ENCODE measurements around the gene CRTC3. TPM values are rescaled to one million over a fixed set of nuclear protein-coding genes. Genes with fewer than 3 reads are reported as not detected.

CRTC3 gene
- total and polyA plus RNA-seq, 4 donors: 5.1 to 16.8 (median 7.6) TPM

DNA sequence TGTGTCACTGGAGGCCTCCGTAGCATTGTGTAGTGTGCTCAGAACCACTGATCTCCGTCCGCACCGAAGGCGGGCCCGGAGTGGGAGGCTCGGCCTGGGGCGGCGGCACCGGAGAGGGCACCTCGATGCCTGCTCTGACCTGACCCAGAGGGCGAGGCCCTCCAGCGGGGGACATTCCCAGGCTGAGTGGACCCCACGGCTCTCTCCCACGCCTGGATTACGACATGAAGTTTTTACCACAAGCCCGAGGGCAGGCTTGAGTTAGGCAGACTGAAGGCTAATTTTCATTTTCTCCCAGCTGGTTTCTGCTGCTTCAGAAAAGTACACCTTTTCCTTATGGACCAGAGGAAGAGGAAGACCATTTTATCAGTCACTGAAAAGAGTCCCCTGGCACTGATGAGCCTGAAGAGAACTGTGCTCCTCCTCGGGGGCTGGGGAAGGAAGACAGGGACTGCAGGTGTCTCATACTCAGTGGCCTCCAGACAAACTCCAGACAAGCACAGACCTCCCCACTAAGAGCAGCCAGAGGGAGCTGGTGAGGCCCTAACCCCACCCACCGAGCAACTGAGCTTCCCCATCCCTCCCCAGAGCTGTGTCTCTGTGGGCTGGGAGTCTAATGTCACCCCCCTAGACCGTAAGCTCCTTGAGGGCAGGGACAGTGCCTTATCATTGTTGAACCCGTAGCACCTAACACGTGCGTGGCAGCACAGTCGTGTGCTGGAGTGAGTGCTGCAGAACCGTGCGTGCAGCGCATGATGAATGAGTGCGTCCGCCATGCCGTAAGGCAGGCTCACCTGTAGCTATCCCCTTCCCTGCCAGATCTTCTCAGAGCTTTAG, 113.0 kb downstream of the CRTC3 start:
- Histone ChIP-seq H3K27ac (ENCODE audit: low read depth in 1 of 2, low read length in 2 of 2) (no peak overlapping the region), H3K4me1 (ENCODE audit: control insufficient read depth in 4 of 4, insufficient read depth in 4 of 4, low read length in 3 of 4) (no peaks in the 10 kb centered on the region), H3K4me3 (ENCODE audit: low read depth in 1 of 3, low read length in 3 of 3) (no peak overlapping the region), H3K9ac (ENCODE audit: low read depth in 1 of 2, low read length in 2 of 2) (no peak overlapping the region), H3K36me3 (ENCODE audit: control insufficient read depth in 4 of 4, insufficient read depth in 3 of 4, low read depth in 1 of 4, low read length in 3 of 4) (peaks cover 12 to 41% (median 14%) of the 10 kb centered on the region in 4 donors), H3K9me3 (ENCODE audit: control insufficient read depth in 4 of 4, low read length in 3 of 4) (no peaks in the 10 kb centered on the region), H3K27me3 (ENCODE audit: control insufficient read depth in 4 of 4, insufficient read depth in 4 of 4, low read length in 3 of 4) (no peaks in the 10 kb centered on the region)
- DNase-seq (ENCODE audit: low spot score): no peak
- TF ChIP-seq, protein P1, sequence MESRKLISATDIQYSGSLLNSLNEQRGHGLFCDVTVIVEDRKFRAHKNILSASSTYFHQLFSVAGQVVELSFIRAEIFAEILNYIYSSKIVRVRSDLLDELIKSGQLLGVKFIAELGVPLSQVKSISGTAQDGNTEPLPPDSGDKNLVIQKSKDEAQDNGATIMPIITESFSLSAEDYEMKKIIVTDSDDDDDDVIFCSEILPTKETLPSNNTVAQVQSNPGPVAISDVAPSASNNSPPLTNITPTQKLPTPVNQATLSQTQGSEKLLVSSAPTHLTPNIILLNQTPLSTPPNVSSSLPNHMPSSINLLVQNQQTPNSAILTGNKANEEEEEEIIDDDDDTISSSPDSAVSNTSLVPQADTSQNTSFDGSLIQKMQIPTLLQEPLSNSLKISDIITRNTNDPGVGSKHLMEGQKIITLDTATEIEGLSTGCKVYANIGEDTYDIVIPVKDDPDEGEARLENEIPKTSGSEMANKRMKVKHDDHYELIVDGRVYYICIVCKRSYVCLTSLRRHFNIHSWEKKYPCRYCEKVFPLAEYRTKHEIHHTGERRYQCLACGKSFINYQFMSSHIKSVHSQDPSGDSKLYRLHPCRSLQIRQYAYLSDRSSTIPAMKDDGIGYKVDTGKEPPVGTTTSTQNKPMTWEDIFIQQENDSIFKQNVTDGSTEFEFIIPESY (IDR thresholded peaks at IDR 0.05): no peak
- TF ChIP-seq RXRA (IDR thresholded peaks at IDR 0.05) (no peak), YY1 (IDR thresholded peaks at IDR 0.05) (no peak), HNF4A (conservative IDR thresholded peaks at IDR 0.05) (no peak), EGR1 (IDR thresholded peaks at IDR 0.05; ENCODE audit: low read depth in 2 of 2) (no peak)
- TF ChIP-seq, protein P2, sequence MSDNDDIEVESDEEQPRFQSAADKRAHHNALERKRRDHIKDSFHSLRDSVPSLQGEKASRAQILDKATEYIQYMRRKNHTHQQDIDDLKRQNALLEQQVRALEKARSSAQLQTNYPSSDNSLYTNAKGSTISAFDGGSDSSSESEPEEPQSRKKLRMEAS (IDR thresholded peaks at IDR 0.05): no peak
- WGBS: 96% methylated on average over 30 of the region's 30 CpGs

DNA sequence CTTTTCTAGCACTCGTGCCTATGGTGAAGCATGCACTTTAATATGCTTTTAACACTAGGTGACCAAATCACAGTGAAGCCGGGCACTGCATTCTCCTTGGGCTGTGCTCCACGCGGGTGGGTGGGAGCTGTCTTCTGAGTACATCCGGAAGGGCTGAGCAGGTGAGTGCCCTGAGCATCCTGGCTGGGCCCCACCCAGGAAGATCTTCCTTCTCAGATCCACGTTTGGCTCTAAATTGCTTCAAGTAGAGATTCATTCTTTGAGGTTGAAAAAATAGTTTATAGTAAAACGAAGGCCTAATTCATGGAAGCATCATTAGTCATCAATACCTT, 113.5 kb downstream of the CRTC3 start:
- no peak overlapping the region for H3K4me3 ChIP-seq (ENCODE audit: low read depth in 1 of 3, low read length in 3 of 3)
- TF ChIP-seq RAD21 (IDR thresholded peaks at IDR 0.05) (no peak), NR2F2 (IDR thresholded peaks at IDR 0.05) (no peak), EGR1 (IDR thresholded peaks at IDR 0.05; ENCODE audit: low read depth in 2 of 2) (no peak), JUND (IDR thresholded peaks at IDR 0.05) (no peak), FOXA1 (IDR thresholded peaks at IDR 0.05) (no peak), HNF4G (IDR thresholded peaks at IDR 0.05) (no peak), TAF1 (conservative IDR thresholded peaks at IDR 0.05) (no peak), RXRA (IDR thresholded peaks at IDR 0.05) (no peak), YY1 (IDR thresholded peaks at IDR 0.05) (no peak)
- TF ChIP-seq, protein P1 (IDR thresholded peaks at IDR 0.05): no peak
- peaks cover 12 to 39% (median 14%) of the 10 kb centered on the region in 4 donors for H3K36me3 ChIP-seq (ENCODE audit: control insufficient read depth in 4 of 4, insufficient read depth in 3 of 4, low read depth in 1 of 4, low read length in 3 of 4)
- no peaks in the 10 kb centered on the region for H3K27me3 ChIP-seq (ENCODE audit: control insufficient read depth in 4 of 4, insufficient read depth in 4 of 4, low read length in 3 of 4)
- no peak for DNase-seq (ENCODE audit: low spot score)
- H3K27ac ChIP-seq (ENCODE audit: low read depth in 1 of 2, low read length in 2 of 2): no peak overlapping the region
- peaks cover 0 to 3% (median 1%) of the 10 kb centered on the region in 4 donors for H3K4me1 ChIP-seq (ENCODE audit: control insufficient read depth in 4 of 4, insufficient read depth in 4 of 4, low read length in 3 of 4)
- H3K9ac ChIP-seq (ENCODE audit: low read depth in 1 of 2, low read length in 2 of 2): no peak overlapping the region
- H3K9me3 ChIP-seq (ENCODE audit: control insufficient read depth in 4 of 4, low read length in 3 of 4): no peaks in the 10 kb centered on the region
- WGBS: 96% methylated on average over 7 of the region's 7 CpGs

DNA sequence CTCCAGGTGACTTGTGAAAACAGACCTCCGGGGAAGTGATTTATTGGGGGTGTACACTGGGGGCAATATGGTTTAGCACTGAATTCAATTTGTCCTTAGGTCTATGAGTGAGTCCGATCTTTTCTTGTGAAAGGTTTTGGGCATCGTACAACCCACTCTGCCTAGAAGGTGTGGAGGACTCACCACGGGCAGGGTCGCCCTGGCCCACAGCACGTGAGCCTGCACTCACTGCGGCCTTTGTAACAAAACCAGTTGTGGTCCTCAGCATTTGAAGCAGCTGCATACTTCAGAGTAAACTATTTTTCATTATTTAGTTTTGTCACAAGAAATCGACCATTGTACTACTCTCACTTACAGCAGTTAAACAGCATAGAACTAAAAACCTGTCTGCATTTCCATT, 114.8 kb downstream of the CRTC3 start:
- H3K9ac ChIP-seq (ENCODE audit: low read depth in 1 of 2, low read length in 2 of 2): no peak overlapping the region
- TF ChIP-seq TAF1 (conservative IDR thresholded peaks at IDR 0.05): no peak
- no peak overlapping the region for H3K4me3 ChIP-seq (ENCODE audit: low read depth in 1 of 3, low read length in 3 of 3)
- H3K27ac ChIP-seq (ENCODE audit: low read depth in 1 of 2, low read length in 2 of 2): no peak overlapping the region
- WGBS: 94% methylated on average over 8 of the region's 8 CpGs
- H3K36me3 ChIP-seq (ENCODE audit: control insufficient read depth in 4 of 4, insufficient read depth in 3 of 4, low read depth in 1 of 4, low read length in 3 of 4): peaks cover 11 to 32% (median 13%) of the 10 kb centered on the region in 4 donors
- DNase-seq (ENCODE audit: low spot score): no peak
- H3K9me3 ChIP-seq (ENCODE audit: control insufficient read depth in 4 of 4, low read length in 3 of 4): no peaks in the 10 kb centered on the region
- H3K4me1 ChIP-seq (ENCODE audit: control insufficient read depth in 4 of 4, insufficient read depth in 4 of 4, low read length in 3 of 4): peaks cover 0 to 4% (median 1%) of the 10 kb centered on the region in 4 donors
- no peaks in the 10 kb centered on the region for H3K27me3 ChIP-seq (ENCODE audit: control insufficient read depth in 4 of 4, insufficient read depth in 4 of 4, low read length in 3 of 4)
